ENCODE results near the gene THAP12.

- TF ChIP-seq CTCF (conservative IDR thresholded peaks at IDR 0.05; ENCODE audit: low read length) (no peak), EZH2phosphoT487 (IDR thresholded peaks at IDR 0.05; ENCODE audit: borderline replicate concordance) (no peak)
These were observed 63.6 kb downstream of the THAP12 start for GRCh38 chr11:76317296-76317695.
